ENCODE results near the gene ZBTB48.
A peak's percentile ranks its signal among the peaks of the same experiment; 100 is the strongest.

The ZBTB48 gene

DNA sequence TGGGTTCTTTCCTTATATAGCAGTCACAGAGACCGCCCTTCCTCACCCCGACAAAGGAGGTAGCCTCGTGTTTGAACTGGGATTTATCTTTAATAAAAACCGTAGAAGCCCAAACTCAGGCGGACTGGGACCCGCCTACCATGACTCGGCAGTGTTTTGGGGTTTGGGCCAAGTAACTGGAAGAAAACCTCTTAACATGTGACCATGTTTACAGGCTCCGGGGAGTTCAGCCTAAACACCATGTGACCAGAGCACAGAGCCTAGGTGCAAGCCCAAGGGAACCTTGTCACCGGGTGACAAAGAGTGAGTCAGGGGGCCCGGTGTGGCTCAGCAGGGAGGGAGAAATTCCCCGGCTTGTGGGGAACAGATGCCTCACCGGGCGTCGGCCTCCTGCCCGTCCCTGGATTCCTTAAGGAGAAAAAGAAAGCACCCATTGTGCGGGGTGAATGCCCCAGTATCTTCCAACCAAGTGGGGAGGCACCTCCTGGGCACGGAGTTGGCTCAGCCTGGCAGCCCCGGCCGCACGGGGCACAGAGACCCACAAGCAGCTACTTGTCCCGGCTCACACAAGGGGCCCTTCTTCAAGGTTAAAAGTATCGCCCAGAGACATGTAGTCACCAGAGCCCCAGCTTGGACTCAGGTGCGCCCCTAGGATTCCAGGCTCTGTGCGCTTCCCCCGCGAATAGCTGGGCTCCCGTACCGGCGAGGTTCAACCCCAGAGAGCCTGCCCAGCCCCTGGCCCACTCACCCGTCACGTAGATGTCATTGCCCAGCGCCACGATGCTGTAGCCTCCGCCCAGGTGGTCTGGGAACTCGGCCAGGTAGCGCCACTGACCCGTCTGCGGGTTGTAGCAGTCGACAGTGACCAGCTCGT is 21.5 kb downstream of the ZBTB48 start:
- Histone ChIP-seq H3K27me3 (ENCODE audit: insufficient read depth, poor library complexity, severe bottlenecking) (no peaks in the 10 kb centered on the region), H3K27ac (replicated peaks) (peak overlapping the region; percentile 81), H3K4me3 (replicated peaks; ENCODE audit: insufficient read depth, low read length) (peak overlapping the region; percentile 93)
- peak; percentile 82 to 89 for DNase-seq (ENCODE audit: low read depth in 1 of 2, low spot score in 1 of 2)
- TF ChIP-seq POLR2AphosphoS5 (IDR thresholded peaks at IDR 0.05; ENCODE audit: low read depth) (0 out of 2 replicates have a peak, but pooled peaks have one; percentile 20), GABPA (IDR thresholded peaks at IDR 0.05; ENCODE audit: low read depth) (no peak)
- TF ChIP-seq, protein P1, sequence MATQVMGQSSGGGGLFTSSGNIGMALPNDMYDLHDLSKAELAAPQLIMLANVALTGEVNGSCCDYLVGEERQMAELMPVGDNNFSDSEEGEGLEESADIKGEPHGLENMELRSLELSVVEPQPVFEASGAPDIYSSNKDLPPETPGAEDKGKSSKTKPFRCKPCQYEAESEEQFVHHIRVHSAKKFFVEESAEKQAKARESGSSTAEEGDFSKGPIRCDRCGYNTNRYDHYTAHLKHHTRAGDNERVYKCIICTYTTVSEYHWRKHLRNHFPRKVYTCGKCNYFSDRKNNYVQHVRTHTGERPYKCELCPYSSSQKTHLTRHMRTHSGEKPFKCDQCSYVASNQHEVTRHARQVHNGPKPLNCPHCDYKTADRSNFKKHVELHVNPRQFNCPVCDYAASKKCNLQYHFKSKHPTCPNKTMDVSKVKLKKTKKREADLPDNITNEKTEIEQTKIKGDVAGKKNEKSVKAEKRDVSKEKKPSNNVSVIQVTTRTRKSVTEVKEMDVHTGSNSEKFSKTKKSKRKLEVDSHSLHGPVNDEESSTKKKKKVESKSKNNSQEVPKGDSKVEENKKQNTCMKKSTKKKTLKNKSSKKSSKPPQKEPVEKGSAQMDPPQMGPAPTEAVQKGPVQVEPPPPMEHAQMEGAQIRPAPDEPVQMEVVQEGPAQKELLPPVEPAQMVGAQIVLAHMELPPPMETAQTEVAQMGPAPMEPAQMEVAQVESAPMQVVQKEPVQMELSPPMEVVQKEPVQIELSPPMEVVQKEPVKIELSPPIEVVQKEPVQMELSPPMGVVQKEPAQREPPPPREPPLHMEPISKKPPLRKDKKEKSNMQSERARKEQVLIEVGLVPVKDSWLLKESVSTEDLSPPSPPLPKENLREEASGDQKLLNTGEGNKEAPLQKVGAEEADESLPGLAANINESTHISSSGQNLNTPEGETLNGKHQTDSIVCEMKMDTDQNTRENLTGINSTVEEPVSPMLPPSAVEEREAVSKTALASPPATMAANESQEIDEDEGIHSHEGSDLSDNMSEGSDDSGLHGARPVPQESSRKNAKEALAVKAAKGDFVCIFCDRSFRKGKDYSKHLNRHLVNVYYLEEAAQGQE (IDR thresholded peaks at IDR 0.05; ENCODE audit: insufficient replicate concordance, low read depth) = no peak
- TF ChIP-seq, protein P2, sequence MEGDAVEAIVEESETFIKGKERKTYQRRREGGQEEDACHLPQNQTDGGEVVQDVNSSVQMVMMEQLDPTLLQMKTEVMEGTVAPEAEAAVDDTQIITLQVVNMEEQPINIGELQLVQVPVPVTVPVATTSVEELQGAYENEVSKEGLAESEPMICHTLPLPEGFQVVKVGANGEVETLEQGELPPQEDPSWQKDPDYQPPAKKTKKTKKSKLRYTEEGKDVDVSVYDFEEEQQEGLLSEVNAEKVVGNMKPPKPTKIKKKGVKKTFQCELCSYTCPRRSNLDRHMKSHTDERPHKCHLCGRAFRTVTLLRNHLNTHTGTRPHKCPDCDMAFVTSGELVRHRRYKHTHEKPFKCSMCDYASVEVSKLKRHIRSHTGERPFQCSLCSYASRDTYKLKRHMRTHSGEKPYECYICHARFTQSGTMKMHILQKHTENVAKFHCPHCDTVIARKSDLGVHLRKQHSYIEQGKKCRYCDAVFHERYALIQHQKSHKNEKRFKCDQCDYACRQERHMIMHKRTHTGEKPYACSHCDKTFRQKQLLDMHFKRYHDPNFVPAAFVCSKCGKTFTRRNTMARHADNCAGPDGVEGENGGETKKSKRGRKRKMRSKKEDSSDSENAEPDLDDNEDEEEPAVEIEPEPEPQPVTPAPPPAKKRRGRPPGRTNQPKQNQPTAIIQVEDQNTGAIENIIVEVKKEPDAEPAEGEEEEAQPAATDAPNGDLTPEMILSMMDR (IDR thresholded peaks at IDR 0.05; ENCODE audit: insufficient read depth, low read length) = no peak

DNA sequence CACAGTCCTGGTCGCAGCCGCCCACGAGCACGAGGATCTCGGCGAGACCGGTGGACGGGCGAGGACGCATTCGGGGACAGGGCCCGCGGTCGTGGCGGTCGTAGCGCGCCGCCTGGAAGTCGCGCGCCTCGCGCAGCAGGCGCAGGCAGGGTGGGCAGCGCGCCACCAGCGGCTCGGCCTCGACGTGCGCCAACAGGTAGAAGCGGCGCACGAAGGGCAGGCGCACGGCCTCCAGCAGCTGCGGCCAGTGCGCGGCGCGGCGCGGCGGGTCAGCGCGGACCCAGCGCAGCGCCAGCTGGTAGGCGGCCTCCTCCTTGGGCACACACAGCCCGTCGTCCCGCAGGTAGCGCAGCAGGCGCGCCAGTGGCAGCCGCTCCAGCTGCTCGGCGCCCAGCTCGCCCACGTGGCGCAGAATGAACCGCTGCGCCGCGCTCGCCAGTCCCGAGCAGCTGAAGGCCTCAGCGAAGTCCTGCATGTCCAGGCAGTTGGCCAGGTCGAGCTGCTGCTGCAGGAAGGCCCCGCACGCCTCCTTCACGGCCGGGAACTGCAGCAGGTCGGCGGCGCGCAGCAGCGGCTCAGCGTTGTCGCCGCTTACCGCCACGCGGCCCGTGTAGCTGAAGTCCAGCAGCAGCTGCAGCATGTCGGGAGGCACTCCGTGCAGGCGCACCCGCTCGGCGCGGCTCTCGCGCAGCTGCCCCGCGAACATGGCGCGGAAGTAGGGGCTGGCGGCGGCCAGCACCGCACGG is 22.3 kb downstream of the ZBTB48 start:
- Histone ChIP-seq H3K4me3 (replicated peaks; ENCODE audit: insufficient read depth, low read length) (peak overlapping the region; percentile 93), H3K27ac (replicated peaks) (peak overlapping the region; percentile 90), H3K27me3 (ENCODE audit: insufficient read depth, poor library complexity, severe bottlenecking) (no peaks in the 10 kb centered on the region)
- no peak for DNase-seq (ENCODE audit: low read depth in 1 of 2, low spot score in 1 of 2)
- TF ChIP-seq, protein P1 (IDR thresholded peaks at IDR 0.05; ENCODE audit: insufficient replicate concordance, low read depth) = peak; percentile 31
- TF ChIP-seq, protein P2 (IDR thresholded peaks at IDR 0.05; ENCODE audit: insufficient read depth, low read length) = no peak
- no peak; the same call in 1 of the 2 replicates for TF ChIP-seq SPI1 (IDR thresholded peaks at IDR 0.05; ENCODE audit: borderline replicate concordance, low read depth)

DNA sequence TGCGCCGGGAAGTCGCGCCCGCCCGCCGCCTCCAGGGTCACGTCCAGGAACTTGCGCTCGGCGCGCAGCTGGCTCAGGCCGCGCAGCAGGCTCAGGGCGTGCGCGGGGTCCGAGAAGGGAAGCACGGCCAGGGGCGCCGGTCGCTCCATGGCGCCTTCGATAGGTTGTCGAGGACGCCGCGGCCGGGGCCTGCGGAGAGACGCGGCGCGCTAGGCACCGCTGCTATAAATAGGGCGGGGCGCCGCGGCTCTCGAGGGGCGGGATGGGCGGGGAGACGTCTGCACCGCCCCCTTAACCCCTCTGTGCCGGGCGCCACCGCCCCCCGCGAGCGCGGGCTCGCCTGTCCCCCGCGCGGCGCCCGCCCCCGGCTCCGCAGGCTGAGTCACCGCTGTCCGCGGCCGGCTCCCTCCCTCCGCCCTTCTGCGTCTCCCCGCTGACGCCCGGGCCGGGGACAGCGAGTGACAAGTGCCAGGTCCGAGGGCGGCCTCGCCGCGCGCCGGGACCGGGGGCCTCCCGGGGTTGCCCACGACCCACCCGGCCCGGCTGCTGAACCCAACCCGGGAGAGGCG is 23.0 kb downstream of the ZBTB48 start, which contains the start of gene KLHL21:
TSS of gene KLHL21 (minus strand) at position 201 of the 569 bp plus-strand sequence. CDS start at position 149, 52 bp downstream.
- DNase-seq (ENCODE audit: low read depth in 1 of 2, low spot score in 1 of 2) = peak; percentile 81
- H3K27me3 ChIP-seq (ENCODE audit: insufficient read depth, poor library complexity, severe bottlenecking) = no peaks in the 10 kb centered on the region
- peak within 1 kb of the TSS; percentile 93 for H3K4me3 ChIP-seq (replicated peaks; ENCODE audit: insufficient read depth, low read length)
- TF ChIP-seq POLR2AphosphoS5 (IDR thresholded peaks at IDR 0.05; ENCODE audit: low read depth) (peak; percentile 78; the same call in 1 of the 2 replicates), SPI1 (IDR thresholded peaks at IDR 0.05; ENCODE audit: borderline replicate concordance, low read depth) (no peak)
- TF ChIP-seq, protein P2 (IDR thresholded peaks at IDR 0.05; ENCODE audit: insufficient read depth, low read length) = no peak
- peak within 1 kb of the TSS; percentile 90 for H3K27ac ChIP-seq (replicated peaks)

Data from HL-60 (cell line).